Umbilical cord (tissue), 2 donors: ENCODE data around the gene DIS3L. TPM values are rescaled to one million over a fixed set of nuclear protein-coding genes. Genes with fewer than 3 reads are reported as not detected.
"Not testable (repeated sequence)": the region's sequence is repeated elsewhere in the genome, so short reads cannot be mapped to it uniquely, and the experiment has no call there.

Experiments used
- DNase-seq: peaks from one replicate; pipeline ENCODE4 v3.0.0-alpha.2; 2015; ENCODE audit warnings: low spot score
- total RNA-seq: library from RNA; depleted of rRNA; stranded (reverse); fragments of >200 nt; gene quantifications from one replicate; pipeline ENCODE4 v1.2.3, GENCODE V29; 2014; ENCODE audit warnings: low replicate concordance; ENCODE audit not compliant: insufficient read depth

DIS3L gene
- total RNA-seq, result 22.4 TPM

GRCh38 chr15:66293419-66294156 is at the start of gene DIS3L:
Gene DIS3L, plus strand, starts transcription at chr15:66293568. Its CDS starts 29 bp downstream, at chr15:66293597.
- DNase-seq, result peak; percentile 68

GRCh38 chr15:66245832-66246231 is 47.5 kb upstream of the DIS3L start:
- DNase-seq, result not testable (repeated sequence)

GRCh38 chr15:66246937-66247336 is 46.4 kb upstream of the DIS3L start:
- no peak for DNase-seq

GRCh38 chr15:66249605-66250174 is 43.7 kb upstream of the DIS3L start:
- DNase-seq, result no peak

- no peak for DNase-seq
These were observed 42.1 kb upstream of the DIS3L start for GRCh38 chr15:66251065-66251789.

GRCh38 chr15:66251790-66252684 is 41.3 kb upstream of the DIS3L start:
- DNase-seq, result peak; percentile 34

GRCh38 chr15:66252685-66253417 is 40.5 kb upstream of the DIS3L start:
- peak; percentile 13 for DNase-seq

- peak; percentile 63 for DNase-seq
These were observed 39.8 kb upstream of the DIS3L start, which contains the start of gene MEGF11 for GRCh38 chr15:66253418-66254088. Gene MEGF11, minus strand, starts transcription at chr15:66253750. Its CDS starts 125,347 bp downstream, at chr15:66128403.

GRCh38 chr15:66254089-66254950 is 39.0 kb upstream of the DIS3L start:
- DNase-seq, result no peak

- no peak for DNase-seq
These were observed 38.3 kb upstream of the DIS3L start for GRCh38 chr15:66254951-66255676.

- no peak for DNase-seq
These were observed 36.7 kb upstream of the DIS3L start for GRCh38 chr15:66256692-66257091.

GRCh38 chr15:66261056-66261455 is 32.3 kb upstream of the DIS3L start:
- DNase-seq, result no peak

- DNase-seq, result not testable (repeated sequence)
These were observed 30.5 kb upstream of the DIS3L start for GRCh38 chr15:66262837-66263236.

- DNase-seq, result no peak
These were observed 28.4 kb upstream of the DIS3L start for GRCh38 chr15:66264859-66265513.

GRCh38 chr15:66269326-66270090 is 23.9 kb upstream of the DIS3L start:
- DNase-seq, result peak; percentile 79

- no peak for DNase-seq
These were observed 22.4 kb upstream of the DIS3L start for GRCh38 chr15:66270932-66271331.

- DNase-seq, result no peak
These were observed 18.0 kb upstream of the DIS3L start for GRCh38 chr15:66275352-66275751.
